ENCODE results near the gene OSBP2.

- TF ChIP-seq CTCF (conservative IDR thresholded peaks at IDR 0.05) = no peak
- no peak for TF ChIP-seq EZH2 (IDR thresholded peaks at IDR 0.05; ENCODE audit: low read depth)
Observed at GRCh38 chr22:30704978-30705377, 10.3 kb downstream of the OSBP2 start.

Measured in PC-9 (cell line).